GM12878 (cell line): ENCODE data around the gene FBXL7. TPM values are rescaled to one million over a fixed set of nuclear protein-coding genes. Genes with fewer than 3 reads are reported as not detected.

ENCODE experiments used
- ATAC-seq: fragments of 200-7000 bp; cut with Tn5 transposase; 3 replicates; pipeline ENCODE4 v1.9.1; 2020; ENCODE audit warnings: mild to moderate bottlenecking, moderate library complexity
- BruUV-seq: library from RNA; stranded (reverse); fragments of 400-500 nt; replicated peaks from 2 replicates; lab custom pipeline; 2021; lab: Mats Ljungman, UMichigan
- CTCF ChIA-PET: fragments of 300-600 bp; sonication (Branson Sonifier 250); formaldehyde crosslinking; extraction: SDS; loops from one replicate; lab custom pipeline; 2021; ENCODE audit warnings: inconsistent platforms; lab: Yijun Ruan, JAX
- POLR2A ChIA-PET: fragments of 350-600 bp; formaldehyde crosslinking; extraction: SDS; loops from one replicate; lab custom pipeline; 2021; ENCODE audit warnings: inconsistent platforms; lab: Charles Lee
- RAD21 ChIA-PET: fragments of 300-600 bp; sonication (Branson Sonifier 250); formaldehyde crosslinking; loops from one replicate; lab custom pipeline; 2023; ENCODE audit warnings: antibody characterized with exemption; ENCODE audit not compliant: unreplicated experiment; lab: Charles Lee
- SMC1A ChIA-PET: fragments of 300-600 bp; sonication (Branson Sonifier 250); formaldehyde crosslinking; loops from one replicate; lab custom pipeline; 2023; ENCODE audit not compliant: unreplicated experiment, uncharacterized antibody; lab: Charles Lee
- DNase-seq: peaks from one replicate; pipeline ENCODE4 v3.0.0-alpha.2; 2011; ENCODE audit warnings: low read depth, low spot score
- FAIRE-seq: peaks from 3 replicates; lab custom pipeline; 2011; peaks lifted over from hg19 to GRCh38; lab: Jason Lieb, UNC
- H2AFZ ChIP-seq: 2 replicates; pipeline ENCODE4 v1.6.0; 2011; ENCODE audit warnings: low read depth, low read length, control low read depth; ENCODE audit not compliant: control insufficient read depth
- H3K27ac ChIP-seq: 2 replicates; pipeline ENCODE4 v1.5.1; 2011; ENCODE audit warnings: control low read depth; ENCODE audit not compliant: control insufficient read depth, insufficient read depth
- H3K27me3 ChIP-seq, 2 experiments: replicated peaks in 1 of 2; 2 replicates each; pipeline versions ENCODE4 v1.6.0 to v1.6.1; 2011; ENCODE audit warnings: low read length in 1 of 2; ENCODE audit not compliant: control insufficient read depth in 2 of 2, insufficient read depth in 2 of 2
- H3K36me3 ChIP-seq, 2 experiments: 2 replicates each; pipeline ENCODE4 v1.5.1; 2011; ENCODE audit warnings: low read length in 1 of 2; ENCODE audit not compliant: control insufficient read depth in 2 of 2, insufficient read depth in 2 of 2
- H3K4me1 ChIP-seq: 2 replicates; pipeline ENCODE4 v1.6.1; 2011; ENCODE audit warnings: mild to moderate bottlenecking, low read length, moderate library complexity, mixed read lengths; ENCODE audit not compliant: control insufficient read depth, insufficient read depth
- H3K4me2 ChIP-seq: 2 replicates; pipeline ENCODE4 v1.6.0; 2011; ENCODE audit warnings: control low read depth; ENCODE audit not compliant: control insufficient read depth, insufficient read depth
- H3K4me3 ChIP-seq: fragments of 200-600 bp; sonication (generic); 2 replicates; pipeline ENCODE4 v1.5.1; 2016
- H3K79me2 ChIP-seq: 2 replicates; pipeline ENCODE4 v1.6.0; 2011; ENCODE audit warnings: low read length; ENCODE audit not compliant: control insufficient read depth, insufficient read depth
- H3K9ac ChIP-seq: 2 replicates; pipeline ENCODE4 v1.8.0; 2011; ENCODE audit warnings: low read length, control low read depth, mixed read lengths; ENCODE audit not compliant: control insufficient read depth, insufficient read depth
- H3K9me3 ChIP-seq: replicated peaks from 3 replicates; pipeline ENCODE4 v1.5.1; 2011; ENCODE audit warnings: mild to moderate bottlenecking, low read length; ENCODE audit not compliant: control insufficient read depth, insufficient read depth
- H4K20me1 ChIP-seq: 2 replicates; pipeline ENCODE4 v1.6.0; 2011; ENCODE audit not compliant: control insufficient read depth, insufficient read depth
- CBFB ChIP-seq: IDR thresholded peaks from 2 replicates; pipeline ENCODE4 v1.6.1; 2016; ENCODE audit warnings: antibody characterized with exemption, low read depth
- HCFC1 ChIP-seq: fragments of 150-350 bp; IDR thresholded peaks from 2 replicates; pipeline ENCODE4 v1.6.1; 2014; ENCODE audit warnings: low read length
- NR2C1 ChIP-seq: fragments of 450-650 bp; IDR thresholded peaks from 2 replicates; pipeline ENCODE4 v1.6.1; 2017; ENCODE audit warnings: antibody characterized with exemption, mild to moderate bottlenecking, moderate library complexity
- RAD51 ChIP-seq: fragments of 450-650 bp; IDR thresholded peaks from 2 replicates; pipeline ENCODE4 v1.6.1; 2016; ENCODE audit warnings: moderate library complexity, mild to moderate bottlenecking, inconsistent platforms
- TARDBP ChIP-seq: IDR thresholded peaks from 2 replicates; pipeline ENCODE4 v1.6.1; 2016; ENCODE audit warnings: borderline replicate concordance
- TBL1XR1 ChIP-seq: IDR thresholded peaks from 2 replicates; pipeline ENCODE4 v1.6.1; 2012; ENCODE audit warnings: low read depth, low read length, improper control_type of control experiment
- YY1 ChIP-seq: IDR thresholded peaks from 2 replicates; pipeline ENCODE4 v1.6.1; 2011; ENCODE audit warnings: low read depth, mild to moderate bottlenecking, low read length
- ZBTB11 ChIP-seq: fragments of 450-650 bp; formaldehyde crosslinking; IDR thresholded peaks from 2 replicates; pipeline ENCODE4 v1.5.0; 2022; ENCODE audit warnings: mild to moderate bottlenecking, missing genetic modification characterization
- ZBTB40 ChIP-seq: fragments of 450-650 bp; IDR thresholded peaks from 2 replicates; pipeline ENCODE4 v1.6.1; 2016; ENCODE audit warnings: mild to moderate bottlenecking, moderate library complexity, borderline replicate concordance
- WGBS: methylation state at CpG from one replicate; pipeline ENCODE4 v1.1.6; 2016; ENCODE audit warnings: low lambda C conversion rate; ENCODE audit not compliant: insufficient replicate concordance, insufficient coverage; ENCODE audit errors: missing lambda C conversion rate; 5-methylcytosine and 5-hydroxymethylcytosine counted together
- in situ Hi-C: fragments of 300-500 bp; cut with MboI; formaldehyde crosslinking; loops from 9 replicates; pipeline ENCODE4 v1.14.3; 2018; ENCODE audit warnings: mixed read lengths
- intact Hi-C: fragments of 100-400 bp; cut with micrococcal nuclease; formaldehyde crosslinking; loops from one replicate; pipeline ENCODE4 v1.14.2; 2022; ENCODE audit not compliant: unreplicated experiment
- polyA plus RNA-seq, 11 experiments: library from polyadenylated mRNA; depleted of rRNA in 4 of 11; unstranded in 6 of 11; stranded (reverse) in 5 of 11; fragments of >200 nt; fragmentation: Nextera tagmentation in 4 of 11; fragmentation: Illumina TruSeq in 1 of 11; extraction: Ambion mirVana in 4 of 11; extraction: Trizol in 1 of 11; gene quantifications; 1 replicate in 1 of 11; 2 replicates in 10 of 11; pipeline versions ENCODE4 v1.2.1 to v1.2.3, GENCODE V29; 2011 to 2016; ENCODE audit warnings: inconsistent platforms in 2 of 11, missing spikeins in 2 of 11, low read depth in 1 of 11
- total RNA-seq, 4 experiments: library from RNA; depleted of rRNA in 3 of 4; stranded (reverse); fragments of >200 nt in 3 of 4; fragmentation: Illumina TruSeq in 1 of 4; extraction: Trizol in 1 of 4; gene quantifications; 2 replicates each; pipeline versions ENCODE4 v1.2.1 to v1.2.3, GENCODE V29; 2013 to 2021

The FBXL7 gene
- total and polyA plus RNA-seq, 10 of the 15 experiments (the other 5 are each of a cell fraction or from before 2014, with no cell fraction given) = 0.03 to 0.44 (median 0.16) TPM

- TF ChIP-seq ZBTB11 (no peak), TARDBP (no peak), NR2C1 (no peak)
These were observed 385.2 kb downstream of the FBXL7 start (continued) for GRCh38 chr5:15885156-15885555.

GRCh38 chr5:15886156-15886555 is 386.2 kb downstream of the FBXL7 start:
- H3K4me1 ChIP-seq = no peaks in the 10 kb centered on the region
- ATAC-seq = no peak
- DNase-seq = no peak
- in situ Hi-C loops (no loop called here), intact Hi-C loops (no loop called here)
- ChIA-PET CTCF (no interaction called here), POLR2A (no interaction called here), RAD21 (no interaction called here), SMC1A (no interaction called here)
- H3K79me2 ChIP-seq = no peaks in the 10 kb centered on the region
- H2AFZ ChIP-seq = no peak overlapping the region
- BruUV-seq = no TSS peak
- no peak overlapping the region for H3K9ac ChIP-seq
- no peaks in the 10 kb centered on the region for H3K9me3 ChIP-seq
- no peak overlapping the region for H3K4me2 ChIP-seq
- H3K36me3 ChIP-seq = no peaks in the 10 kb centered on the region
- no peak overlapping the region for H3K27ac ChIP-seq
- 20% methylated on average over 1 of the region's 1 CpG for WGBS
- TF ChIP-seq YY1 = no peak
- TF ChIP-seq HCFC1 = no peak
- no peak for TF ChIP-seq TARDBP
- no peak for TF ChIP-seq ZBTB40
- no peak for TF ChIP-seq TBL1XR1
- no peak for TF ChIP-seq RAD51
- TF ChIP-seq CBFB = no peak
- H3K4me3 ChIP-seq = no peak overlapping the region
- no peaks in the 10 kb centered on the region for H4K20me1 ChIP-seq
- no peaks in the 10 kb centered on the region for H3K27me3 ChIP-seq
- no peak for FAIRE-seq
